ENCODE measurements around the gene DOCK1. TPM values are rescaled to one million over a fixed set of nuclear protein-coding genes. Genes with fewer than 3 reads are reported as not detected.

DOCK1 gene
- total and polyA plus RNA-seq, 8 donors: 46.4 to 77.7 (median 71.3) TPM

DNA sequence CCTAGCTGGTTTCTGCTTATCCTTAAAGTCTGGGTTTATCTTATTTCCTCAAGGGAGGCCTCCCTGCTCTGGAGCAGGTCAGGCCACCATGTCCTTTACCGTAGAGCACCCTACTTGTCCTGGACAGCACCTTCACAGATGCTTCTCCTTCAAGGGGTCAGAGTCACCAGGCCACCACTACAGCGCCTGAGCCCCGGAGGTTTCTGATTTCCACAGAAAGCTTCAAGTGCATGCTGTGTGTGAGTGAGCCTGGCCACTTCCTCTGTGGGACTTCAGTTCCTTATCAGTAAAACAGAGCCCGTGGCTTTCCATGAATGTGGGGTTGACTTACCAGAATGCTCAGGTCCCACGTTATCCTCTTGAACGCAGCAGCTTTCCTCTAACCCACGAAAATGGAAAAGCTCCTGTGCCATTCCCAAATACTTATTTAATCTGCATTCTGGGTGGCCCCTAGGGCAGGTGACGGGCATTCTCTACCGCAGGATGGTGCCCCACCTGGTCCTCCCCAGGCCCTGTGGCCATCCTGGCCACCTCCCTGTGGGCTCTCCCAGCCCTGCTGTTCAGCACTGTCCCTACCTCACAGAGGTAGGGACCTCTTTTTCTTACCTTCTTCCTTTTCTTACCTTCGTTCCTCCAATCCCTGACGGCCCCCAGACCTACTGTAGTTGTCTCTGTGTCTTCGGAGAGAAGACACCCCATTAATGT lies 1.4 kb upstream of the DOCK1 start:
- DNase-seq (no peak), ATAC-seq (no peak)
- H3K9me3 ChIP-seq: peaks cover 0 to 5% of the 10 kb centered on the region in 2 donors
- no peak overlapping the region for H3K4me3 ChIP-seq
- no peak overlapping the region for H3K27ac ChIP-seq
- peaks cover 11 to 23% of the 10 kb centered on the region in 2 donors for H3K4me1 ChIP-seq
- peaks cover 0 to 34% of the 10 kb centered on the region in 2 donors for H3K27me3 ChIP-seq
- no peaks in the 10 kb centered on the region for H3K36me3 ChIP-seq
- intact Hi-C loops (cut with DNase I): no loop called here
- TF ChIP-seq, protein P1, sequence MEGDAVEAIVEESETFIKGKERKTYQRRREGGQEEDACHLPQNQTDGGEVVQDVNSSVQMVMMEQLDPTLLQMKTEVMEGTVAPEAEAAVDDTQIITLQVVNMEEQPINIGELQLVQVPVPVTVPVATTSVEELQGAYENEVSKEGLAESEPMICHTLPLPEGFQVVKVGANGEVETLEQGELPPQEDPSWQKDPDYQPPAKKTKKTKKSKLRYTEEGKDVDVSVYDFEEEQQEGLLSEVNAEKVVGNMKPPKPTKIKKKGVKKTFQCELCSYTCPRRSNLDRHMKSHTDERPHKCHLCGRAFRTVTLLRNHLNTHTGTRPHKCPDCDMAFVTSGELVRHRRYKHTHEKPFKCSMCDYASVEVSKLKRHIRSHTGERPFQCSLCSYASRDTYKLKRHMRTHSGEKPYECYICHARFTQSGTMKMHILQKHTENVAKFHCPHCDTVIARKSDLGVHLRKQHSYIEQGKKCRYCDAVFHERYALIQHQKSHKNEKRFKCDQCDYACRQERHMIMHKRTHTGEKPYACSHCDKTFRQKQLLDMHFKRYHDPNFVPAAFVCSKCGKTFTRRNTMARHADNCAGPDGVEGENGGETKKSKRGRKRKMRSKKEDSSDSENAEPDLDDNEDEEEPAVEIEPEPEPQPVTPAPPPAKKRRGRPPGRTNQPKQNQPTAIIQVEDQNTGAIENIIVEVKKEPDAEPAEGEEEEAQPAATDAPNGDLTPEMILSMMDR (IDR thresholded peaks at IDR 0.05): no peak

DNA sequence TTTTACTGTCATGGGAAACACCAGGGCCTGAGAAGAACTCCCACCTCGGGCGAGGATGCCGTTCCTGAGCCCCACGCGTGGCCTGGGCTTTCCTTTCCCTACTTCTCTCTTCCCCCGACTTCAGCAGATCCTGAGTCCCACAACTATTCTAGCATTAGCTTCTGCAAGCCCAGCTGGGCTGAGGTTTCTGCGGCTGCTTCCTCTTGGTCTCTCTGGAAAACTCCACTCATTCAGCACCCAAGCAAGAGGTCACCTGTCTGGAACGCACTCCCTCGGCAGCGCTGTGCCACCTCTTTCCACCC lies 761 bp upstream of the DOCK1 start:
- Histone ChIP-seq H3K36me3 (no peaks in the 10 kb centered on the region), H3K9me3 (peaks cover 0 to 2% of the 10 kb centered on the region in 2 donors), H3K27ac (no peak overlapping the region), H3K27me3 (peaks cover 0 to 34% of the 10 kb centered on the region in 2 donors), H3K4me1 (peaks cover 11 to 23% of the 10 kb centered on the region in 2 donors), H3K4me3 (peak overlapping the region; percentile 72 to 75)
- no peak for ATAC-seq
- TF ChIP-seq, protein P1 (IDR thresholded peaks at IDR 0.05): no peak
- intact Hi-C loops (cut with DNase I): no loop called here
- no peak for DNase-seq

DNA sequence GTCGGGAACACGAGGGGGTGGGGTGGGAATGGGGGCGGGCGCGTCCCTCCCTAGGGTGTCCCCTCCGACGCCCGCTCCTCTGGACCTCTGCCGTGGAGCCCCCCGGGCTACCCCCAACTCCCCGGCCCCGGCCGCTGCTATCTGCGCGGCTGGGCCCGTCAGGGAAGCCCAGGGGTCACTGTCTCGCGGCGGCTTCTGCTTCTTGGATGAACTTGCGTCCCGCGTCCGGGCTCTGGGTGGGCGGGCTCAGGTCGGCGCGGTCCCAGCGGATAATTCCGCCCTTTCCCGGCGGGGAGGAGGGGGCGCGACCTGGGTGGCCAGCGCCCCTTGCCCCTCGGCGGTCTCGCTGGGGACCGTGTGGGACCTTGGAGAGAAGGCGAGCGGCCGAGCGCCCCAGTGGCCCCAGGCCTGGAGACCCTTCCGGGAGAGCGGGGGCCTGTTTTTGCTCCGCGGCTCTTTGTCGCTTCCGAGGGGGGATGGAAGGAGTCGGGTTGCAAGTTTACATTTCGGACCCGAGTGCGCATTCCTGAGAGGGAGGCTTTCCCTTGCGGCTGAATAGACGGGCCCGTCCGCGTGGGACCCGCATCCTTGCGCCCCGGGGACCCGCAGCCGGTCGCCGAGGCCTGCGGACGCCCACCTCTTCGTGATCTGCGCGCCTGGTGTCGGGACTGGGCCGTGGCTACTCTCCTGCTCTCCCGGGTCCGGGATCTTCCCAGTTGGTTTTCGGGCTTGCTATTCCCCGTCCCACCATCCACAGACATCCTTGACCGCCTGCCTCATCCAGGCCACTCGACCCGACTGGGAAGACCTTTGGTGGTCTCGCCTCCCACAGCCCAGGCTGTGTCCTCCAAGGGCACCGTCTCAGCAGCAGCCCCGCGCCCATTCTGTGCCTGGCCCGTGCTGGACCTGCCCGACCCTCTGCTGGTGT lies 812 bp downstream of the DOCK1 start:
- no peaks in the 10 kb centered on the region for H3K9me3 ChIP-seq
- H3K4me1 ChIP-seq: peaks cover 11 to 23% of the 10 kb centered on the region in 2 donors
- peak overlapping the region; percentile 53 to 78 for H3K27ac ChIP-seq
- H3K4me3 ChIP-seq: peak overlapping the region; percentile 72 to 75
- TF ChIP-seq, protein P1 (IDR thresholded peaks at IDR 0.05): no peak
- intact Hi-C loops (cut with DNase I): no loop called here
- H3K36me3 ChIP-seq: no peaks in the 10 kb centered on the region
- DNase-seq (peak in 3 of 4 donors; percentile 54 to 83 (median 55)), ATAC-seq (peak; percentile 27)
- H3K27me3 ChIP-seq: peaks cover 0 to 34% of the 10 kb centered on the region in 2 donors

DNA sequence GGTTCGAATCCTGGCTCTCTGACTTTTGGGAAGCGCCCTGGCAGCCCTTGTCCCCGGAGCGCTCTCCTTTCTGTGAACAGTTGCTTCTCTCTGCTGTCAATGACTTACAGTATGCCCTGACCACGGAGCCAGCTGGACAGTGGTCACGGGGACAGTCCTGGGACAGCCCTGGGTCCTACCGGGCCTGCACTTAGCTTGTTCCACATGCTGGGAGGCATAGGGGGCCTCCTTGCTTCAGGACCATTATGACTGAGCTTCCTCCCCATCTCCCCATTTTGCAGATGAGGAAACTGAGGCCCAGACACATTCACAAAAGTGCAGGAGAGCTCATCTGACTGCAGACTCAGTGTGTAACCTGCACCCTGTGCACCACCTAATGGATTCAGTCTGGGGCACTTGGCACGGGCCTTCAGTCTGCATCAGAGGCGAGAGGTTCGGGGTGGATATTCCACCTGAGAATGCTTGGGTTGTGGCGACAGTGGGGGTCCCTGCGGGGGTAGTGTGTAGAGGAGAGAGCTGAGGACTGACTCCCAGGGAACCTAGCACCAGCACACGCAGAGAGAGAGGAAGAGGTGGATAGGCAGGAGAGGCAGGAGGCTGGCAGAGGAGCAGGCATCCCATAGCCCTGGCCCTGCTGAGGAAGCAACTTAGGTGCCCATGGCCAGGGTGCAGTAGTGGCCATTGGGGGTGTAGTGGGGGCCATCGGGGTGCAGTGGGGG lies 1.6 kb downstream of the DOCK1 start:
- Histone ChIP-seq H3K9me3 (no peaks in the 10 kb centered on the region), H3K4me1 (peaks cover 11 to 23% of the 10 kb centered on the region in 2 donors), H3K4me3 (peak overlapping the region in 1 of 2 donors; percentile 72), H3K27ac (no peak overlapping the region), H3K27me3 (peaks cover 0 to 34% of the 10 kb centered on the region in 2 donors), H3K36me3 (no peaks in the 10 kb centered on the region)
- intact Hi-C loops (cut with DNase I): no loop called here
- DNase-seq (no peak), ATAC-seq (no peak)
- TF ChIP-seq, protein P1 (IDR thresholded peaks at IDR 0.05): no peak
